ENCODE measurements around the gene LAP3.
A peak's percentile ranks its signal among the peaks of the same experiment; 100 is the strongest.

The LAP3 gene

DNA sequence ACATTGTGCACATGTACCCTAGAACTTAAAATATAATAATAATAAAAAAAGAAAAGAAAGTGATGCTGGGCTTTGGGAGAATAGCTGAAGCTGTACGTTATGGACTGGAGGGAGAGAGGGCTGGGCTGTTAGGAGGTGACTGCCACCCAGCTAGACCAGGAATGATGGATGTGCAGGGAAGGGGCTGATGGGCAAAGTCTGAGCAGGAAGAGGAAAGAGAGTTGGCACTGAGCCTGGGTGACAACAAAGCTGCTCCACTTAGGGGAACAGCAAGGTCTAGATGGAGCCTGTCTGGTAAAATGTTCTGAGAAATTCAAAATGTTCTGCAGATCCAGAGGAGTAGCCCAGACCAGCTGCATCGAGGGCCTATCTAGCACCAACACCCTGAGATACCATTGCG, 69.7 kb downstream of the LAP3 start:
- no peak for DNase-seq (ENCODE audit: low read depth)
- no peak overlapping the region for H3K4me3 ChIP-seq (replicated peaks; ENCODE audit: low read depth, low read length)
- TF ChIP-seq, protein P1, sequence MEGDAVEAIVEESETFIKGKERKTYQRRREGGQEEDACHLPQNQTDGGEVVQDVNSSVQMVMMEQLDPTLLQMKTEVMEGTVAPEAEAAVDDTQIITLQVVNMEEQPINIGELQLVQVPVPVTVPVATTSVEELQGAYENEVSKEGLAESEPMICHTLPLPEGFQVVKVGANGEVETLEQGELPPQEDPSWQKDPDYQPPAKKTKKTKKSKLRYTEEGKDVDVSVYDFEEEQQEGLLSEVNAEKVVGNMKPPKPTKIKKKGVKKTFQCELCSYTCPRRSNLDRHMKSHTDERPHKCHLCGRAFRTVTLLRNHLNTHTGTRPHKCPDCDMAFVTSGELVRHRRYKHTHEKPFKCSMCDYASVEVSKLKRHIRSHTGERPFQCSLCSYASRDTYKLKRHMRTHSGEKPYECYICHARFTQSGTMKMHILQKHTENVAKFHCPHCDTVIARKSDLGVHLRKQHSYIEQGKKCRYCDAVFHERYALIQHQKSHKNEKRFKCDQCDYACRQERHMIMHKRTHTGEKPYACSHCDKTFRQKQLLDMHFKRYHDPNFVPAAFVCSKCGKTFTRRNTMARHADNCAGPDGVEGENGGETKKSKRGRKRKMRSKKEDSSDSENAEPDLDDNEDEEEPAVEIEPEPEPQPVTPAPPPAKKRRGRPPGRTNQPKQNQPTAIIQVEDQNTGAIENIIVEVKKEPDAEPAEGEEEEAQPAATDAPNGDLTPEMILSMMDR (IDR thresholded peaks at IDR 0.05; ENCODE audit: low read length, missing control alignments) = no peak

DNA sequence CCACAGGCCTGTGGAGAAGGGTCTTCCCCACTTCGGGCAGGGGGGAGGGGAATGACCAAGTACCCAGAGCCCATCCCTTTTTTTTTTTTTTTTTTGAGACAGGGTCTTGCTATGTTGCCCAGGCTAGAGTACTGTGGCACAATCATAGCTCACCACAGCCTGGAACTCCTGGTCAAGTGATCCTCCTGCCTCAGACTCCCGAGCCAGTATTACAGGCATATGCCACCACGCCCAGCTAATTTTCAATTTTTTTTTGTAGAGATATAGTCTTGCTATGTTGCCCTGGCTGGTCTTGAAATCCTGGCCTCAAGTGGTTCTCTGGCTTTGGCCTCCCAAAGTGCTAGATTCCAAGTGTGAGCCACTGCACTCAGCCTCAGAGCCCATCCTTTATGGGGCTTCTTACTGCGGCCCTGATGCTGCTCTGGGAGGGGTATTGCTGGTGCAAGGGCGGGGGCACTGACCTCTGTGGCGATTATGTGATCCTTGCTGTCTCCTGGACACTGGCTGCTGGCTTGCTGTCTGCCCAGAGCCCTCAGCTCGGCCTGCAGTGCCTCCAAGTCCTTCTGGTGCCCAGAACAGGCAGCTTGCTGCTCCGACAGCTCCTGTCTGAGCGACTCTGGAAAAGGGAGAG, 70.3 kb downstream of the LAP3 start:
- no peak for DNase-seq (ENCODE audit: low read depth)
- no peak overlapping the region for H3K4me3 ChIP-seq (replicated peaks; ENCODE audit: low read depth, low read length)
- TF ChIP-seq, protein P1 (IDR thresholded peaks at IDR 0.05; ENCODE audit: low read length, missing control alignments) = no peak

DNA sequence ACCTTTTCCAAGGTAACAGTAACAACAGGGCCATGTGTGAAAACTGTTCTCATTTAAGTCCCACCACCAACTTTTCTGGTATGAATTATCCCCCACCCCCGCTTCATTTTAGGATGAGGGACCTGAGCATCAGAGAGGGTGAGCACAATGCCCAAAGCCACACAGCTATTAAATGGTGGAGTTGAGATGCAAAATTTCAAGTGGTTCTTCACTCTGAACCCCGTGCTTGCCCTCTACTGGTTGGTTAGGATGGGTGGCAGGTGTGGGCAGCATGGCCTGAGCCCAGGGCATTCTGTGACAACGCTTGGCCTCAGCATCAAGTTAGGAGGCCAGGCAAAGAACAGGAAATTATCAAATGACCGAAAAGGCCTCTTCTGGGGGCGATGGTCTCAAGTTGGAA, 70.9 kb downstream of the LAP3 start:
- DNase-seq (ENCODE audit: low read depth) = no peak
- no peak overlapping the region for H3K4me3 ChIP-seq (replicated peaks; ENCODE audit: low read depth, low read length)
- TF ChIP-seq, protein P1 (IDR thresholded peaks at IDR 0.05; ENCODE audit: low read length, missing control alignments) = peak; percentile 2

DNA sequence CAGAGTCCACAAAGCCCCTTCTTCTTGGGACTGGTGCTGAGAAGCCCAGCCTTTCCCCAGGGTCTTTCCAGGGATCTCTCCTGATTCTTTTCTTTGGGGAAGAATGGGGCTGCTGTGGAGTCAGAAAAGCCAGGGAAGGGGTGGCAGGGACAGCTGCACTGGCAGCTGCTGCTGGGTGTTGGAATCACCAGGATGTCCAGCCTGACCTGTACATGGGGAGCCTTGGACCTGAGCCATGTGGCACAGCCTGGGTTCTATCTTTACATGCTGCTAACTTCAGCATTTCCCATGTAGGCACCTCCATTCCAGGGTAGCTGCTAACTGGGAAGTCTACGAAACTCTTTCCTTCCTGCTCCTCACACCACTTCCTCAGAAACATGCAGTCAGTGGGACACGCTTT, 73.4 kb downstream of the LAP3 start:
- no peak for DNase-seq (ENCODE audit: low read depth)
- TF ChIP-seq, protein P1 (IDR thresholded peaks at IDR 0.05; ENCODE audit: low read length, missing control alignments) = no peak
- H3K4me3 ChIP-seq (replicated peaks; ENCODE audit: low read depth, low read length) = no peak overlapping the region

DNA sequence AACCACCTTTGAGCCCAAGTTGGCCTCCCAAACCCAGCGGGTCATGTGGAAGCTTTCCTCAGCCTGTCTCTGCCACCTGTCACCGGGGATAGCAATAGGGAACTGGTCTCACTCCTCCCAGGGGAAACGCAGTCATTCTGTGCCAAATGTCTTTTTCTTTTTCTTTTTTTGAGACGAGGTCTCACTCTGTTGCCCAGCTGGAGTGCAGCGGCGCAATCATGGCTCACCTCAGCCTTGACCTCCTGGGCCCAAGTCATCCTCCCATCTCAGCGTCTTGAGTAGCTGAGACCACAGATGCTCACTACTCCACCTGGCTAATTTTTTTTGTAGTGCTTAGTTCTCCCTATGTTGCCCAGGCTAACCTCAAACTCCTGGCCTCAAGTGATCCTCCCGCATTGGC, 77.7 kb downstream of the LAP3 start:
- H3K4me3 ChIP-seq (replicated peaks; ENCODE audit: low read depth, low read length) = no peak overlapping the region
- TF ChIP-seq, protein P1 (IDR thresholded peaks at IDR 0.05; ENCODE audit: low read length, missing control alignments) = no peak
- no peak for DNase-seq (ENCODE audit: low read depth)

DNA sequence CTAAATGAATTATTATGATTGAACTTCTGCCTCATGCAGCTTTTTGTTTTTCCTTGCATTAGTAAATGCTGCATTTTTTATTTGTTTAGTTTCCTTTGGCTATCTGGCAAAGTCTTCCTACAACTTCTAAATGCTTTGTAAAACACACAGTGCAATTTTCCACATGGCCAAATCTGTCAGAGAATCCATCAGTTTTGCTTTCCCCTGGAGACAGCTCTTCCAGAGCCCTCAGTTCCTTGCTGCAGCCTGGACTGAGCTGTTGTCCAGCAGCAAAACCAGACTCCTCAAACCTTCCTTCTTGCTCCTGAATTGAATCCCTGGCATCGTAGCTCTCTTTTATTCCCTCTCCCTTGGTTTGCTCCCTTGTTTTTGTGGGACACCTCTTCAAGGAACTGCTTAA, 80.1 kb downstream of the LAP3 start:
- TF ChIP-seq, protein P1 (IDR thresholded peaks at IDR 0.05; ENCODE audit: low read length, missing control alignments) = no peak
- DNase-seq (ENCODE audit: low read depth) = no peak
- H3K4me3 ChIP-seq (replicated peaks; ENCODE audit: low read depth, low read length) = no peak overlapping the region
